Measurements from ENCODE around the gene ATP8A2. TPM values are rescaled to one million over a fixed set of nuclear protein-coding genes. Genes with fewer than 3 reads are reported as not detected.

Gene ATP8A2
- total RNA-seq, 4 donors from 2014 or later = 0.13 to 0.24 (median 0.20) TPM

- H3K4me3 ChIP-seq = no peak overlapping the region
- no peaks in the 10 kb centered on the region for H3K4me1 ChIP-seq
- no peaks in the 10 kb centered on the region for H3K27me3 ChIP-seq
- WGBS = 77% methylated on average over 1 of the region's 1 CpG
- H3K27ac ChIP-seq = no peak overlapping the region
- H3K36me3 ChIP-seq = no peaks in the 10 kb centered on the region
- H3K9me3 ChIP-seq = no peaks in the 10 kb centered on the region
- DNase-seq (ENCODE audit: low spot score in 2 of 2) = no peak
- no peak for TF ChIP-seq POLR2A (IDR thresholded peaks at IDR 0.05)
- TF ChIP-seq CTCF (IDR thresholded peaks at IDR 0.05) = no peak
- no peak for TF ChIP-seq POLR2AphosphoS5 (IDR thresholded peaks at IDR 0.05)
- TF ChIP-seq EP300 (IDR thresholded peaks at IDR 0.05) = no peak
Measured at GRCh38 chr13:25958986-25959385, 587.2 kb downstream of the ATP8A2 start.

GRCh38 chr13:25961294-25961693 is 589.5 kb downstream of the ATP8A2 start:
- Histone ChIP-seq H3K4me1 (no peaks in the 10 kb centered on the region), H3K27ac (no peak overlapping the region), H3K36me3 (no peaks in the 10 kb centered on the region), H3K4me3 (no peak overlapping the region), H3K9me3 (no peaks in the 10 kb centered on the region), H3K27me3 (no peaks in the 10 kb centered on the region)
- 91% methylated on average over 7 of the region's 7 CpGs for WGBS
- TF ChIP-seq CTCF (IDR thresholded peaks at IDR 0.05) = no peak
- TF ChIP-seq POLR2AphosphoS5 (IDR thresholded peaks at IDR 0.05) = no peak
- TF ChIP-seq EP300 (IDR thresholded peaks at IDR 0.05) = no peak
- no peak for TF ChIP-seq POLR2A (IDR thresholded peaks at IDR 0.05)
- DNase-seq (ENCODE audit: low spot score in 2 of 2) = no peak

- Histone ChIP-seq H3K4me3 (no peak overlapping the region), H3K27me3 (no peaks in the 10 kb centered on the region), H3K4me1 (no peaks in the 10 kb centered on the region), H3K36me3 (no peaks in the 10 kb centered on the region), H3K9me3 (no peaks in the 10 kb centered on the region), H3K27ac (no peak overlapping the region)
- 42% methylated on average over 4 of the region's 4 CpGs for WGBS
- no peak for DNase-seq (ENCODE audit: low spot score in 2 of 2)
- TF ChIP-seq POLR2A (IDR thresholded peaks at IDR 0.05) (no peak), CTCF (IDR thresholded peaks at IDR 0.05) (no peak), EP300 (IDR thresholded peaks at IDR 0.05) (no peak), POLR2AphosphoS5 (IDR thresholded peaks at IDR 0.05) (no peak)
Measured at GRCh38 chr13:25963674-25964073, 591.9 kb downstream of the ATP8A2 start.

GRCh38 chr13:25965596-25965995 is 593.8 kb downstream of the ATP8A2 start:
- TF ChIP-seq CTCF (IDR thresholded peaks at IDR 0.05) = no peak
- no peak for TF ChIP-seq EP300 (IDR thresholded peaks at IDR 0.05)
- no peak for TF ChIP-seq POLR2A (IDR thresholded peaks at IDR 0.05)
- TF ChIP-seq POLR2AphosphoS5 (IDR thresholded peaks at IDR 0.05) = no peak
- Histone ChIP-seq H3K4me1 (no peaks in the 10 kb centered on the region), H3K36me3 (no peaks in the 10 kb centered on the region), H3K27me3 (no peaks in the 10 kb centered on the region), H3K4me3 (no peak overlapping the region), H3K27ac (no peak overlapping the region), H3K9me3 (no peaks in the 10 kb centered on the region)
- no peak for DNase-seq (ENCODE audit: low spot score in 2 of 2)
- 61% methylated on average over 2 of the region's 2 CpGs for WGBS

- Histone ChIP-seq H3K27ac (no peak overlapping the region), H3K4me1 (no peaks in the 10 kb centered on the region), H3K27me3 (no peaks in the 10 kb centered on the region), H3K4me3 (no peak overlapping the region), H3K36me3 (no peaks in the 10 kb centered on the region), H3K9me3 (no peaks in the 10 kb centered on the region)
- TF ChIP-seq POLR2AphosphoS5 (IDR thresholded peaks at IDR 0.05) (no peak), CTCF (IDR thresholded peaks at IDR 0.05) (no peak), EP300 (IDR thresholded peaks at IDR 0.05) (no peak), POLR2A (IDR thresholded peaks at IDR 0.05) (no peak)
- WGBS = 80% methylated on average over 4 of the region's 4 CpGs
- no peak for DNase-seq (ENCODE audit: low spot score in 2 of 2)
Measured at GRCh38 chr13:25966086-25966485, 594.3 kb downstream of the ATP8A2 start.
